ENCODE measurements around the gene PLXNC1.

PLXNC1 gene

DNA sequence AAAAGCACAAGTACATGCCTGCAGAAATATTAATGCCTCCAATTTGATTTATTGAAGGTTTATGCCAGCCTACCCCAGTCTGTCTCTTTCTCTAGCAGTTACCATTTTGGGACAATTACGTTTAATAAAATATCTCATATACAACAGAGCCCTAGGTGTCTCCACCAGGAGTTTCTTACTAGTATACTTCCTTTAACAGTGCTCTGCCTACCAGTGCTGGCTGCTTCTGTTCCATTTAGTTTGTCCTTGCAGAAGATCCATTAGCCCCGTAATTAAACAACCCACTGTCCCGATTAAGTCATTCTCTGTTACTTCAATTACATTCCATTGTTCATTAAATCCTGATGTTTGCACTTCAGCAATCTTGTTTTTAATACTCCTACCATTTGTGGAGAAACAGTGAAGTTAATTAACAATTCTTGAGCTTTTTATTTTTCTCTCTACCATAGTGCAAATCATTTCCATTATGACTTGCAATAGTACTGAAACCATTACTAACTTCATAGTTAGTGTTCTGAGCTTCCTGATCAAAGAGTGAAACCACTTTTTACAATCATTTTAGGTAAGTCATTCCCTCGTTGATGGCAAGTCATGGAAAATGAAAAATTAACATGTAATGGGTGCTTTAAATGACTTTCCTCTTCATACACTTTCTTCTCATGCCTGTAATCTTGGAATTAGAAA lies 121.1 kb downstream of the PLXNC1 start:
- DNase-seq = no peak

- DNase-seq = no peak
Observed at GRCh38 chr12:94271351-94271750, 123.0 kb downstream of the PLXNC1 start.

DNA sequence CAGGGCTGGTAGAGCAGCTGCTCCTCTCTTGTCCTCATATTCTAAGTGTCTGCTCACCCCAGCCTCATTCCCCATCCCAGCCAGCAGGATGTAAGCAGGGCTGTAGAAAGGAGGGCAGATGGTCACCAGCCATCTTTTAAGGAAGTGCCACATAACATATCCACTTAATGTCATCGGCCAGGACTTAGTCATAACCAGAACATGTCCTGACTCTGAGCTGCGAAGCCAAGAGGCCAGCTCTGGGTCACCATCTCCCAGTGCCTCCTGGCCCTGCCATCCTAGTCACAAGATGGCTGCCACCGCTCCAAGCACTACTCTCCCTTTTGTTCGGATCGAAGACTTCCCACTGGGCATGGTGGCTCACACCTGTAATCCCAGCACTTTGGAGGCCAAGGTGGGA lies 123.9 kb downstream of the PLXNC1 start:
- no peak for DNase-seq

DNA sequence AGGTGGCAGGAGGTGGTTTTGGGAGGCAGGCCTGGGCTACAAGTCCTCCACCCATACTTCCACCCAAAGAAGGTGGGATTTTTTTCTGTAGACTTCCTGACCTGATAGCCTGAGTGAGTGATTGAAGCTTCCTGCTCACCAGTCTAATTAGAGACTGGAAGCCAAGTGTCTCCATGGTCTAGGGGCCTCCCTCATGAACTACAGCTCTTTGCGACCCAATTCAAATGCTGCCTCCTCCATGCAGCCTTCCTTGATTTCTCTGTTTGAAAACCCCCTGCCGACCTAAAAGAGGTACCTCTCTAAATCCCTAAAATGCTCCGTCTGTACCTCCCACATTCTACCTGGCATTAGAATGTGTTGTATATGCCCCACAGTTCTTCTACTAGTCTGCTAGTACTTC lies 124.9 kb downstream of the PLXNC1 start:
- DNase-seq = no peak

DNA sequence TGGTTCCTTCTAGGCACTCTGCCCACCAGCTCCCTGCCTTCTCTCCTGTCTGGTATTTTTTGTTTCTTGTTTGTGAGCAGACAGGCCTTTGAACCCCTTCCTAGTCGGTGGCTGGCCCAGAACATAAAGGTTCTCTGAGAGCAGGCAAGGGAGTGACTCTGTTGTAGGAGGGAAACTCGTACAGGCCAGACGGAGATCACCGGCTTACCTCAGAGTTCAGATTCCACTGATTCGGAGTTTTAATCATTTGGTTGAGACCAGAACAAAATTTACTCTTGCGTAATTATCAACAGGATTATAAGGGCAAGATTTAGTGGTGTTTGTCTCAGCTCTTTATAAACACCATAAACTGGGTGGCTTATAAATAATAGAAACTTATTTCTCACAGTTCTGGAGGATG lies 128.3 kb downstream of the PLXNC1 start:
- no peak for DNase-seq

DNA sequence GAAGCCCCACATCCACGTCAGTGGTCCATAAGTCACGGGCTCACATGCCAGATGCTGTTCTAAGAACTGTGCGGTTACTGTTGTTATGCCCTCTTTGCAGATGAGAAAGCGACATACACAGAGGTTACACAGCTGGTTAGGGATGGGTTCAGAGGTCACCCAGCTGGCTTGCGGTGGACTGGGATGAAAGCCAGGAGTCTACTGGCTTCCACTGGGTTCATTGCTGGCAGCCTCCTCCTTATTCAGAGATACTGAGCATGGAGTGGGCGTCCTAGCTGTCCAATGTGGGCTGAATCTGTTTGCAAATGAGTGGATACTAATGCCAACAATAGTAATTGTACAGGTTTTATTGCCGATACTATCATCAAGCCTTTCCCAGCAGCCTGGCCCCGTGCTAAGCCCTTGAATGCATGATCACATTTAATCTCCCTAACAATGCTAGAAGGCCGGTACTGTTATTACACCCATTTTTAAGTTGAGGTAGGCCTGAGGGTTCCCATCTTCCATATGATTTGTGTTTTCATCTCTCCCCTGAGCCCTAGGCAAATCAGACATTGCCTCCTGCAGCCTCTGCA lies 129.1 kb downstream of the PLXNC1 start:
- DNase-seq = no peak

- no peak for DNase-seq
Observed at GRCh38 chr12:94280063-94280462, 131.7 kb downstream of the PLXNC1 start.

DNA sequence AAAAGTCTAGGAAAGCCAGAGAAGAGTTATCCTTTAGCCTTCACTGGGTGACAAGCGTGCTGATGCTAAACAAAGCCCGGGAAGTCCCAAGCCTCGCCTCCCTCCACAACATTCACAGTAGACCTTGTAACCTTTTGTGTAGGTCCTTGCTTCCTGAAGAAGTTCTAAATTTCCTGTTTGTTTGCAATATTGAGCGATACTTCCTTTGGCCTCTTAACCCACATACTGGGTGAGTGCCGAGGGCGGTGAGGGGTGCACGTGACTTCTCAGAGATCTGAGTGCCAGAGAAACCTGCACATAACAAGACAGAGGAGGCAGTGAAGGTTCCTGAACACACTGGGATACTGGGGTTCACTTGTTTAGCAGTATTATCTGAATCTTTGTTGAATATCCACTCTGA lies 134.3 kb downstream of the PLXNC1 start:
- DNase-seq = no peak

- no peak for DNase-seq
Observed at GRCh38 chr12:94284046-94284445, 135.7 kb downstream of the PLXNC1 start.

DNA sequence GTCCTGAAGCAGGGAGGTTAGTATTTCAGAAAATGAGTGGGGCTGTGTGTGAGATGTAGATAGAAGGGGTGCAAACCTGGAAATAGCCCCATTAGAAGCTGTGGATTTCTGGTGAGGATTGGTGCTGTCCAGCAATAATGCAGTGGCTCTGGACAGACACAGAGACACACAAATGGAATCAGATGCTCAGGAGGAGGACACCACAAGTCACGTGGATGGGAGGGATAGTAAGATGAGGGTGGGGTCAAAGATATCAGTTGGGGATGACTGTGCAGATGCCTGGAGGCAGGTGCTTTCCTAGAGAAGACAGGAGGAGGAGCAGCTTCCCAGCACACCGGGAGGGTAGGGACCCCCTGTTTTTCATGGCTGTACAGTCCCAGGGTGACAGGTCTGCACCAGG lies 136.5 kb downstream of the PLXNC1 start:
- DNase-seq = no peak

GRCh38 chr12:94285943-94286582 lies 137.7 kb downstream of the PLXNC1 start:
- DNase-seq = no peak

- DNase-seq = no peak
Observed at GRCh38 chr12:94286583-94287244, 138.3 kb downstream of the PLXNC1 start.

GRCh38 chr12:94287245-94287628 lies 138.9 kb downstream of the PLXNC1 start:
- DNase-seq = no peak

GRCh38 chr12:94289461-94290312 lies 141.3 kb downstream of the PLXNC1 start:
- no peak for DNase-seq

- DNase-seq = no peak
Observed at GRCh38 chr12:94290353-94290752, 142.0 kb downstream of the PLXNC1 start.

- DNase-seq = no peak
Observed at GRCh38 chr12:94297096-94297699, 148.8 kb downstream of the PLXNC1 start.

DNA sequence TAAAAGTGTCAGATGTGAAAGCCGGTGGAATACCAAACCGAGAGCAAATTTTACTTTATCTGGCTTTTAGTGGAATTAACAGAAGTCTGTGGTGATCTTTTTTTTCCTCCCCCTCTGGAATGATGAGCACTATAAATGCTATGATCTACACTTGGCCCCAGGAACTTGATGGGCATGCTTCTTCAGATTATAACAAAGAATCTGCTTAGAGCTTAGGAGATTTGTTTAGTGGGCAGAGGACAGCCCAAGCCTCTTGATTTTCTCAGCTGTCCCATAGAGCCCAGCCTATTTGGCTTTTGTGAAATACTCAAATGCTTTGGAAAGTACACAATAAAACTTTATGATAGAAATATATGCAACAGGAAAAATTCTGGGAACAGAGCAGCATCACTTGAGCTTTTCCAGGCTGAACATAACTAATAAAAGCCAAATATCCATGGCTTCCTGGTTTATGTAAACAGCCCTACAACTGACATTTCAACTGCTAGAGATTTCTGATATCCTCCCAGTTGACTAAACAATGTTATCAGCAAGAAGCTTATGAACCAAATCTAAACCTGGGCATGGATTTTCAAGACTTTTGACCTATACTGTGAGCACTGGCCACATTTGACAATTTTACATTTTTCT lies 149.6 kb downstream of the PLXNC1 start:
- no peak for DNase-seq

GRCh38 chr12:94299846-94300245 lies 151.5 kb downstream of the PLXNC1 start:
- DNase-seq = no peak

- no peak for DNase-seq
Observed at GRCh38 chr12:94304012-94304411, 155.6 kb downstream of the PLXNC1 start.

- DNase-seq = no peak
Observed at GRCh38 chr12:94304566-94305061, 156.2 kb downstream of the PLXNC1 start.

GRCh38 chr12:94305130-94305957 lies 157.0 kb downstream of the PLXNC1 start:
- no peak for DNase-seq

Data from NCI-H2171 treated with DMSO at 0.1 percent for 48 hours (cell line).